K562 (cell line): ENCODE results near the gene NCOA1. TPM values are rescaled to one million over a fixed set of nuclear protein-coding genes. Genes with fewer than 3 reads are reported as not detected.

Experiments used
- ATAC-seq: fragments of 200-7000 bp; cut with Tn5 transposase; 3 replicates; pipeline ENCODE4 v1.9.1; 2020; ENCODE audit warnings: moderate library complexity
- BruUV-seq: library from RNA; stranded (reverse); fragments of 400-500 nt; replicated peaks from 2 replicates; lab custom pipeline; 2021; lab: Mats Ljungman, UMichigan
- CTCF ChIA-PET: fragments of 300-600 bp; formaldehyde crosslinking; extraction: SDS; loops from one replicate; lab custom pipeline; 2021; ENCODE audit warnings: low intra/inter-chr PET ratio; lab: Yijun Ruan, JAX
- POLR2A ChIA-PET: fragments of 300-600, 350-650 bp; sonication (Branson Sonifier 250); formaldehyde crosslinking; extraction: SDS; loops from one replicate; lab custom pipeline; 2021; ENCODE audit warnings: antibody characterized with exemption, inconsistent platforms; lab: Yijun Ruan, JAX
- DNase-seq, 4 experiments: peaks; one replicate each; pipeline versions ENCODE4 v3.0.0 to v3.0.0-alpha.2; 2011 to 2018; ENCODE audit warnings: low spot score in 3 of 4, mixed read lengths in 3 of 4; ENCODE audit errors: extremely low read depth in 1 of 4
- FAIRE-seq: peaks from 2 replicates; lab custom pipeline; 2011; peaks lifted over from hg19 to GRCh38; lab: Jason Lieb, UNC
- H2AFZ ChIP-seq: 2 replicates; pipeline ENCODE4 v1.6.0; 2011; ENCODE audit warnings: low read depth, low read length, control low read depth, inconsistent platforms
- H3K27ac ChIP-seq: fragments of 200-600 bp; 3 replicates; pipeline ENCODE4 v1.8.0; 2011; ENCODE audit warnings: low read depth, mild to moderate bottlenecking, control low read depth, inconsistent platforms, low read length, moderate library complexity, mixed read lengths; ENCODE audit errors: extremely low read depth
- H3K27me3 ChIP-seq, 2 experiments: fragments of 300-600 bp in 1 of 2; 2 replicates in 1 of 2; 3 replicates in 1 of 2; pipeline versions ENCODE4 v1.6.0 to v1.8.0; 2011; ENCODE audit warnings: inconsistent platforms in 2 of 2, low read length in 2 of 2, mild to moderate bottlenecking in 1 of 2, mixed read lengths in 1 of 2, moderate library complexity in 1 of 2; ENCODE audit not compliant: control insufficient read depth in 2 of 2, insufficient read depth in 2 of 2
- H3K36me3 ChIP-seq: fragments of 300-600 bp; 3 replicates; pipeline ENCODE4 v1.8.0; 2011; ENCODE audit warnings: mild to moderate bottlenecking, low read length, inconsistent platforms; ENCODE audit not compliant: control insufficient read depth, insufficient read depth
- H3K4me1 ChIP-seq, 2 experiments: fragments of 200-600 bp in 1 of 2; replicated peaks in 1 of 2; 2 replicates in 1 of 2; 3 replicates in 1 of 2; pipeline versions ENCODE4 v1.5.1 to v1.8.0; 2011; ENCODE audit warnings: inconsistent platforms in 2 of 2, low read length in 2 of 2, mild to moderate bottlenecking in 1 of 2, mixed read lengths in 1 of 2, moderate library complexity in 1 of 2; ENCODE audit not compliant: control insufficient read depth in 2 of 2, insufficient read depth in 2 of 2
- H3K4me2 ChIP-seq: 2 replicates; pipeline ENCODE4 v1.6.1; 2011; ENCODE audit warnings: low read length, control low read depth, inconsistent platforms, mixed read lengths; ENCODE audit not compliant: insufficient read depth
- H3K4me3 ChIP-seq: fragments of 200-600 bp; sonication (generic), shearing (Covaris generic); 2 replicates; pipeline ENCODE4 v1.5.1; 2016; ENCODE audit warnings: control low read depth, inconsistent platforms
- H3K79me2 ChIP-seq: fragments of 200-600 bp; 3 replicates; pipeline ENCODE4 v1.8.0; 2011; ENCODE audit warnings: low read length, inconsistent platforms; ENCODE audit not compliant: control insufficient read depth, insufficient read depth
- H3K9ac ChIP-seq, 2 experiments: 2 replicates each; pipeline versions ENCODE4 v1.6.0 to v1.6.1; 2011; ENCODE audit warnings: low read depth in 2 of 2, low read length in 2 of 2, control low read depth in 1 of 2, inconsistent platforms in 1 of 2, mild to moderate bottlenecking in 1 of 2, mixed read lengths in 1 of 2; ENCODE audit not compliant: insufficient read depth in 1 of 2
- H3K9me1 ChIP-seq: one replicate; pipeline ENCODE4 v1.6.0; 2011; ENCODE audit warnings: inconsistent platforms, mild to moderate bottlenecking, low read length, moderate library complexity; ENCODE audit not compliant: control insufficient read depth, insufficient read depth
- H3K9me3 ChIP-seq: replicated peaks from 2 replicates; pipeline ENCODE4 v1.5.1; 2011; ENCODE audit warnings: low read depth, low read length, inconsistent platforms; ENCODE audit not compliant: control insufficient read depth, insufficient read depth
- H4K20me1 ChIP-seq: replicated peaks from 2 replicates; pipeline ENCODE4 v1.6.1; 2011; ENCODE audit warnings: low read length, inconsistent platforms, mixed read lengths; ENCODE audit not compliant: control insufficient read depth, insufficient read depth
- POLR2AphosphoS5 ChIP-seq: IDR thresholded peaks from 2 replicates; pipeline ENCODE4 v1.6.1; 2011; ENCODE audit warnings: mild to moderate bottlenecking, low read depth, low read length, moderate library complexity; ENCODE audit not compliant: control insufficient read depth, insufficient read depth
- RBM22 ChIP-seq: fragments of 200-400 bp; formaldehyde crosslinking; IDR thresholded peaks from 2 replicates; pipeline ENCODE4 v1.6.1; 2018; ENCODE audit warnings: low read length, low read depth; ENCODE audit not compliant: poor library complexity, severe bottlenecking
- SIX5 ChIP-seq, 2 experiments: IDR thresholded peaks; 2 replicates each; pipeline ENCODE4 v1.6.1; 2011; ENCODE audit warnings: low read length in 2 of 2, borderline replicate concordance in 1 of 2, low read depth in 1 of 2, mild to moderate bottlenecking in 1 of 2, moderate library complexity in 1 of 2; ENCODE audit not compliant: insufficient read depth in 1 of 2
- WGBS: fragments of 100-300 bp; shearing (Covaris generic); methylation state at CpG from one replicate; pipeline ENCODE4 v1.1.6; 2016; ENCODE audit warnings: low coverage, mixed read lengths; ENCODE audit not compliant: insufficient coverage; ENCODE audit errors: missing lambda C conversion rate; 5-methylcytosine and 5-hydroxymethylcytosine counted together
- in situ Hi-C: fragments of 300-500 bp; cut with MboI; formaldehyde crosslinking; loops from 4 replicates; pipeline ENCODE4 v1.15.0; 2018; ENCODE audit warnings: inconsistent platforms, mixed read lengths
- intact Hi-C: fragments of 100-400 bp; cut with micrococcal nuclease; formaldehyde crosslinking; loops from 2 replicates; pipeline ENCODE4 v1.14.2; 2022
- polyA plus RNA-seq, 8 experiments: library from polyadenylated mRNA; depleted of rRNA in 4 of 8; stranded (reverse) in 5 of 8; unstranded in 3 of 8; fragments of >200 nt; fragmentation: Nextera tagmentation in 2 of 8; fragmentation: Illumina TruSeq in 1 of 8; extraction: Ambion mirVana in 2 of 8; extraction: Trizol in 1 of 8; gene quantifications; 2 replicates each; pipeline versions ENCODE4 v1.2.1 to v1.2.3, GENCODE V29; 2011 to 2014; ENCODE audit warnings: inconsistent platforms in 1 of 8, missing spikeins in 1 of 8
- small RNA-seq: library from RNA; depleted of rRNA; stranded (forward); fragments of <200 nt; gene quantifications from one replicate; pipeline ENCODE3, GENCODE V24; 2014
- total RNA-seq, 7 experiments: library from RNA; depleted of rRNA in 6 of 7; stranded (reverse); fragments of >200 nt in 6 of 7; fragmentation: Illumina TruSeq in 2 of 7; extraction: Trizol in 2 of 7; gene quantifications; 2 replicates each; pipeline versions ENCODE4 v1.2.1 to v1.2.3, GENCODE V29; 2011 to 2021; ENCODE audit warnings: low replicate concordance in 1 of 7

The NCOA1 gene
- total and polyA plus RNA-seq, 9 of the 15 experiments (the other 6 are each of a cell fraction or from before 2014, with no cell fraction given): 4.9 to 25.7 (median 17.0) TPM

DNA sequence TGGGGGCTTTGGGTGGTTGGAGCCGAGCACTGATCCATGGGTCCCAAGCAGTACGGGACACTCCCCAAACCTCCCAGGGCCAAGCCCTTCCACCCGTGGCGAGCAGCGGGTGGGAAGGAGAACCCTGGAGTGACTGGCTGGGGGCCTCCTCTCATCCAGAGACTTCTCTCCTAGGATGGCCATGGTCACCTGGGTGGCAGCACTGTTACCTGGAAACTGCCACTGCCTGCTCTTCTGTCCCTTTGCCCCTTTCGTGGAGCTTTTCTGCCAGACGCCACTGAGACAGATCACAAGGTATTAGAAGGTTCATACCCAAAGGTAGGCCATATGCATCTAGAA lies 329.1 kb downstream of the NCOA1 start:
- Histone ChIP-seq H3K9ac (no peak overlapping the region), H2AFZ (no peak overlapping the region), H3K27ac (no peak overlapping the region), H3K79me2 (peaks cover 3% of the 10 kb centered on the region; the same call in 2 of the 3 replicates), H3K36me3 (peaks cover 96% of the 10 kb centered on the region), H3K9me1 (no peaks in the 10 kb centered on the region), H3K4me2 (no peak overlapping the region), H4K20me1 (0 out of 2 replicates have a peak, but pooled peaks cover 2% of the 10 kb centered on the region), H3K4me3 (no peak overlapping the region), H3K27me3 (no peaks in the 10 kb centered on the region), H3K4me1 (peaks cover 5 to 28% of the 10 kb centered on the region in 2 experiments; a peak in 4 of 5 replicates), H3K9me3 (no peaks in the 10 kb centered on the region)
- in situ Hi-C loops: no loop called here
- FAIRE-seq: no peak
- no TSS peak for BruUV-seq
- no peak for DNase-seq
- WGBS: 95% methylated on average over 3 of the region's 7 CpGs
- POLR2A ChIA-PET: interaction anchor here (0.6 to 1.8 kb wide), 5 partner anchors 10 to 385 kb away, joined by 3 to 5 read pairs (median 5); no protein-coding TSS in a partner anchor
- CTCF ChIA-PET: no interaction called here
- no peak; the same call in 2 of the 3 replicates for ATAC-seq
- TF ChIP-seq SIX5 (IDR thresholded peaks at IDR 0.05; ENCODE audit: borderline replicate concordance in 1 of 2, insufficient read depth in 1 of 2, low read depth in 1 of 2, low read length in 2 of 2): no peak
- peak; percentile 66 for TF ChIP-seq POLR2AphosphoS5
- peak; percentile 19 for TF ChIP-seq RBM22
- TF ChIP-seq, all 486 proteins: peak for 2
- intact Hi-C loops: no loop called here

Small RNAs within 50 kb of the gene (small RNA-seq; reads per million reads assigned to genes)
- gene RNA5SP88 (0.33 reads per million), gene RNU6-936P (not detected)

Other genes with a start within 250 kb of the NCOA1 start
- gene ITSN2, start 130.7 kb upstream of the NCOA1 start, total RNA-seq (2014; rRNA removed): 12.5 and 15.2 TPM in 2 replicates
- gene ITSN2, start 130.7 kb upstream of the NCOA1 start, total RNA-seq (2014; rRNA removed; fragmentation: Illumina TruSeq; extraction: Trizol): 16.4 and 18.7 TPM in 2 replicates
- gene ITSN2, start 130.7 kb upstream of the NCOA1 start, total RNA-seq (2015; rRNA removed; fragmentation: Illumina TruSeq; extraction: Trizol): 13.8 and 15.0 TPM in 2 replicates
- 16.6 and 19.9 TPM in 2 replicates for gene ITSN2, start 130.7 kb upstream of the NCOA1 start, total RNA-seq (2021)
- gene ITSN2, start 130.7 kb upstream of the NCOA1 start, polyA plus RNA-seq (2011; rRNA removed): 13.2 and 15.4 TPM in 2 replicates
- gene ITSN2, start 130.7 kb upstream of the NCOA1 start, polyA plus RNA-seq (2014; fragmentation: Illumina TruSeq; extraction: Trizol): 13.3 and 16.3 TPM in 2 replicates
- 1 to 10 TPM; 6.6 to 6.7 TPM for gene ITSN2, start 130.7 kb upstream of the NCOA1 start, polyA plus RNA-seq (2014; fragmentation: Nextera tagmentation; extraction: Ambion mirVana)
- gene ITSN2, start 130.7 kb upstream of the NCOA1 start, polyA plus RNA-seq (2014; rRNA removed): 9.9 and 16.6 TPM in 2 replicates